ENCODE data around the gene FERMT2. TPM values are rescaled to one million over a fixed set of nuclear protein-coding genes. Genes with fewer than 3 reads are reported as not detected.

The FERMT2 gene
- total and polyA plus RNA-seq, 3 donors from 2014 or later, result 36.8 to 45.7 (median 37.6) TPM

GRCh38 chr14:52835122-52835903 lies 115.5 kb downstream of the FERMT2 start:
- no peak for DNase-seq
- intact Hi-C loops (cut with DNase I; ENCODE audit: low total_unique reads), result no loop called here
- Histone ChIP-seq H3K9me3 (no peaks in the 10 kb centered on the region), H3K4me1 (no peaks in the 10 kb centered on the region), H3K36me3 (ENCODE audit: low read depth, missing control alignments) (no peaks in the 10 kb centered on the region), H3K27ac (no peak overlapping the region), H3K27me3 (no peaks in the 10 kb centered on the region), H3K4me3 (no peak overlapping the region)
- TF ChIP-seq CTCF (IDR thresholded peaks at IDR 0.05), result no peak
- TF ChIP-seq POLR2A (IDR thresholded peaks at IDR 0.05), result no peak
- WGBS, 2 donors, result 74 to 78% methylated on average over 9 to 12 of the region's 12 CpGs

- no peak for DNase-seq
These were observed 116.4 kb downstream of the FERMT2 start for GRCh38 chr14:52834440-52834842.

GRCh38 chr14:52833891-52834290 lies 117.0 kb downstream of the FERMT2 start:
- no peak for DNase-seq
- 70 to 78% methylated on average over 5 of the region's 5 CpGs for WGBS, 2 donors
- H3K4me3 ChIP-seq, result no peak overlapping the region
- H3K27me3 ChIP-seq, result no peaks in the 10 kb centered on the region
- H3K36me3 ChIP-seq (ENCODE audit: low read depth, missing control alignments), result no peaks in the 10 kb centered on the region
- intact Hi-C loops (cut with DNase I; ENCODE audit: low total_unique reads), result no loop called here
- H3K9me3 ChIP-seq, result no peaks in the 10 kb centered on the region
- TF ChIP-seq CTCF (IDR thresholded peaks at IDR 0.05), result no peak
- no peak for TF ChIP-seq POLR2A (IDR thresholded peaks at IDR 0.05)
- no peak overlapping the region for H3K27ac ChIP-seq
- no peaks in the 10 kb centered on the region for H3K4me1 ChIP-seq

More at GRCh38 chr14:52834440-52834842, 116.4 kb downstream of the FERMT2 start:
- no peaks in the 10 kb centered on the region for H3K4me1 ChIP-seq
- H3K27ac ChIP-seq, result no peak overlapping the region
- H3K9me3 ChIP-seq, result no peaks in the 10 kb centered on the region
- TF ChIP-seq POLR2A (IDR thresholded peaks at IDR 0.05), result no peak
- no peak for TF ChIP-seq CTCF (IDR thresholded peaks at IDR 0.05)
- H3K4me3 ChIP-seq, result no peak overlapping the region
- intact Hi-C loops (cut with DNase I; ENCODE audit: low total_unique reads), result no loop called here
- H3K27me3 ChIP-seq, result no peaks in the 10 kb centered on the region
- 54% methylated on average over 1 of the region's 1 CpG for WGBS, 2 donors
- no peaks in the 10 kb centered on the region for H3K36me3 ChIP-seq (ENCODE audit: low read depth, missing control alignments)

DNA sequence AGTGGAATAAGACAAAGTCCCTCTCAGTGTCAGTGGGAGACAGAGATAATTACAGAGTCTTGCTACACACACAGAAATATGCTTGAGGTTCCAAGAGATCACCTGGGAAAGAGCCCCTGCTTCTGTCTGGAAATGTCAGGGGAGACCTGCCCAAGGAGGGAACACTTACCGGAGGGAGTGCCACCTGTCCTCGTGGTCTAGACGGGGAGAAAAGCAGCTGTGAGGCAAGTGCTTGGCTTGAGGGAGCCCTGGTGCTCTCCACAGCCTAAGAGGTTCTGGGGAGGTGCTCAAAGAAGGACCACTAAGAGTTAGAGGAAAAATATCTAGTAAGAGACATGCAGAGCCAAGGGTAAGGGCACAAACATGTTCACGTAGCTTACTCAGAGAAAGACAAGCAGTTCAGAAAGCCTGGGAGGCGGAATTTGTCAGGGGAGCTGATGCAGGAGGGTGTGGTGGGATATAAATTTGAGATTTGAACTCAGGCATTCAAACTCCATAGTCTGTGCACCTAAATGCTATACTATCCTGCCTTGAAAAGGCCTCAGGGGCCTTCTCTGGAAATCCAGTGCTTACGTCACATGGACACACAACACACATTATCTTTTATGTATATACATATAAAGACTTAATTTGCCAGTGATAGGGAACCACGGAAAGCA lies 121.2 kb downstream of the FERMT2 start:
- no peaks in the 10 kb centered on the region for H3K36me3 ChIP-seq (ENCODE audit: low read depth, missing control alignments)
- no peak for DNase-seq
- no peaks in the 10 kb centered on the region for H3K9me3 ChIP-seq
- intact Hi-C loops (cut with DNase I; ENCODE audit: low total_unique reads), result no loop called here
- no peaks in the 10 kb centered on the region for H3K4me1 ChIP-seq
- H3K4me3 ChIP-seq, result no peak overlapping the region
- no peak overlapping the region for H3K27ac ChIP-seq
- H3K27me3 ChIP-seq, result no peaks in the 10 kb centered on the region
- WGBS, 2 donors, result 84% methylated on average over 7 of the region's 7 CpGs
- no peak for TF ChIP-seq POLR2A (IDR thresholded peaks at IDR 0.05)

DNA sequence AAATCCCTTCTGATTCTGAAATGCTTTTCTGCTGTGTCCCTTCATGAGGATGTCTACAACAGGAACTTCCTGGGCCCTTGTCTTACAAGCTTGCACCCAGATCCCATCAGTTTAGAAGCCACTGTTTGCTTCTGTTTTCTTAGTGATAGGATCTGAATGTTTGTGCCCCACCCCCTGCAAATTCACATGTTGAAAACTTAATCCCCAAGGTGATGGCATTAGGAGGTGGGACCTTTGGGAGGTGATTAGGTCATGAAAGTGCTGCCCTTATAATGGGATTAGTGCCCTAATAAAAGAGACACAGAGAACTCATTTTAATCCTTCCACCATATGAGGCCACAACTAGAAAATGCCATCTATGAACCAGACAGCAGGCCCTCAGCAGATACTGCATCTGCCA lies 123.4 kb downstream of the FERMT2 start:
- no peaks in the 10 kb centered on the region for H3K36me3 ChIP-seq (ENCODE audit: low read depth, missing control alignments)
- intact Hi-C loops (cut with DNase I; ENCODE audit: low total_unique reads), result no loop called here
- H3K4me3 ChIP-seq, result no peak overlapping the region
- no peak for DNase-seq
- TF ChIP-seq CTCF (IDR thresholded peaks at IDR 0.05), result no peak
- TF ChIP-seq POLR2A (IDR thresholded peaks at IDR 0.05), result no peak
- no peaks in the 10 kb centered on the region for H3K9me3 ChIP-seq
- H3K27me3 ChIP-seq, result no peaks in the 10 kb centered on the region
- no peak overlapping the region for H3K27ac ChIP-seq
- H3K4me1 ChIP-seq, result no peaks in the 10 kb centered on the region

Data from testis (tissue), 3 donors.